Testis (tissue), 2 donors: ENCODE data around the gene RDH12.

Experiments
- POLR2A ChIP-seq: fragments of 450-650 bp; IDR thresholded peaks from one replicate; pipeline ENCODE4 v1.6.1; 2017; ENCODE audit warnings: antibody characterized with exemption, mild to moderate bottlenecking, moderate library complexity
- TF ChIP-seq, protein P1 (sequence below), 3 experiments: fragments of 450-650 bp in 2 of 3; fragments of 200-600 bp in 1 of 3; sonication (generic) in 1 of 3; IDR thresholded peaks; one replicate each; pipeline ENCODE4 v1.5.1; 2016 to 2019; ENCODE audit warnings: antibody characterized with exemption in 3 of 3, mild to moderate bottlenecking in 2 of 3, moderate library complexity in 1 of 3

DNA sequence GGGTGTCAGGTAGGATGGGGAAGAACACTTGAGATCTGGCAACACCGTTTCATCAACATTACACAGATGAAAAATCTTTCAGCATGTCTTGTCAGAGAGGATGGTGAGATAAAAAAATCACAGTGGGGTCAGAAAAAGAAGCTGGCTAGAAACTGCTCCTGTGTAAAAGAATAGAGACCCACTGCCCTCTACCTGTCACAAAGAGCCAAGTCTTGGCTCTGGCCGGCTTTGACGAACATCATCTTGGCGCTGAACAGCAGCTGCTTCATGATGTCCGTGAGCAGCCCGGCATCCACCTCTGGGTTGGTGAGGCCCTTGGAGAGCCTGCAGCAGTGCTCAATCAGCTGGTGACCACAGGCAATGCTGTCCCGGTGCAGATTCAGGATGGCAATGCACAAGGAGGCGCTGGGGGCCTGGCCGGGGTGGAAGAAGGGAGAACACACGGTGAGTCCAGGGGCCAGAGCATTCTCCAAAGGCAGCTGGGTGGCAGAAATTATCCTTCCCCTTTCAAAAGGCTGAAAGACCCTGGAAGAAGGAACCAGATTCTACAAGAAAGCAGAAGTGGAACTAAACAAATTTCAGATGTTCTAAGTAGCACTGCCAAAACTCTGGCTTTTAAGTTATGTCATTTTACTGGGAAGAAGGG, 64.5 kb downstream of the RDH12 start:
- TF ChIP-seq, protein P1, sequence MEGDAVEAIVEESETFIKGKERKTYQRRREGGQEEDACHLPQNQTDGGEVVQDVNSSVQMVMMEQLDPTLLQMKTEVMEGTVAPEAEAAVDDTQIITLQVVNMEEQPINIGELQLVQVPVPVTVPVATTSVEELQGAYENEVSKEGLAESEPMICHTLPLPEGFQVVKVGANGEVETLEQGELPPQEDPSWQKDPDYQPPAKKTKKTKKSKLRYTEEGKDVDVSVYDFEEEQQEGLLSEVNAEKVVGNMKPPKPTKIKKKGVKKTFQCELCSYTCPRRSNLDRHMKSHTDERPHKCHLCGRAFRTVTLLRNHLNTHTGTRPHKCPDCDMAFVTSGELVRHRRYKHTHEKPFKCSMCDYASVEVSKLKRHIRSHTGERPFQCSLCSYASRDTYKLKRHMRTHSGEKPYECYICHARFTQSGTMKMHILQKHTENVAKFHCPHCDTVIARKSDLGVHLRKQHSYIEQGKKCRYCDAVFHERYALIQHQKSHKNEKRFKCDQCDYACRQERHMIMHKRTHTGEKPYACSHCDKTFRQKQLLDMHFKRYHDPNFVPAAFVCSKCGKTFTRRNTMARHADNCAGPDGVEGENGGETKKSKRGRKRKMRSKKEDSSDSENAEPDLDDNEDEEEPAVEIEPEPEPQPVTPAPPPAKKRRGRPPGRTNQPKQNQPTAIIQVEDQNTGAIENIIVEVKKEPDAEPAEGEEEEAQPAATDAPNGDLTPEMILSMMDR (IDR thresholded peaks at IDR 0.05) = no peak
- no peak for TF ChIP-seq POLR2A
